Measurements from ENCODE around the gene PID1. TPM values are rescaled to one million over a fixed set of nuclear protein-coding genes. Genes with fewer than 3 reads are reported as not detected.

The PID1 gene
- total RNA-seq, 1 experiment from 2014 or later: 0.15 TPM

- Histone ChIP-seq H3K4me2 (ENCODE audit: low read length) (no peak overlapping the region), H2AFZ (ENCODE audit: low read depth, low read length, poor library complexity, severe bottlenecking) (no peak overlapping the region), H3K4me1 (ENCODE audit: control insufficient read depth in 1 of 2, insufficient read depth in 2 of 2, low read length in 2 of 2) (no peaks in the 10 kb centered on the region), H3K4me3 (replicated peaks in 1 of 2; ENCODE audit: low read depth in 1 of 2, low read length in 2 of 2) (no peak overlapping the region), H3K36me3 (ENCODE audit: control insufficient read depth in 1 of 2, insufficient read depth in 2 of 2, low read length in 2 of 2) (no peaks in the 10 kb centered on the region), H3K9me3 (ENCODE audit: control insufficient read depth in 1 of 2, insufficient read depth in 1 of 2, low read depth in 1 of 2, low read length in 2 of 2) (no peaks in the 10 kb centered on the region), H3K79me2 (ENCODE audit: insufficient read depth, low read length) (no peaks in the 10 kb centered on the region), H3K9ac (ENCODE audit: low read length) (no peak overlapping the region), H3K27me3 (ENCODE audit: insufficient read depth, low read length) (no peaks in the 10 kb centered on the region), H3K9me2 (ENCODE audit: insufficient read depth) (no peaks in the 10 kb centered on the region), H4K20me1 (ENCODE audit: insufficient read depth) (no peaks in the 10 kb centered on the region), H3K27ac (ENCODE audit: low read depth, low read length) (no peak overlapping the region)
- intact Hi-C loops (cut with micrococcal nuclease): no loop called here
- no TSS peak for BruUV-seq (replicated peaks)
- ChIA-PET POLR2A (no interaction called here), CTCF (no interaction called here), RAD21 (ENCODE audit: low non-redundant PET in 1 of 2, low total read pairs in 2 of 2, uncharacterized antibody in 2 of 2, unreplicated experiment in 2 of 2) (no interaction called here)
- DNase-seq (ENCODE audit: low read depth, low spot score) (no peak), ATAC-seq (no peak)
- no peak for TF ChIP-seq JUND (IDR thresholded peaks at IDR 0.05)
- TF ChIP-seq CEBPB (IDR thresholded peaks at IDR 0.05; ENCODE audit: low read depth): no peak
- no peak for TF ChIP-seq YY1 (IDR thresholded peaks at IDR 0.05; ENCODE audit: extremely low read depth, insufficient replicate concordance, low read depth, low read length)
- TF ChIP-seq EZH2 (IDR thresholded peaks at IDR 0.05): no peak
- TF ChIP-seq REST (IDR thresholded peaks at IDR 0.05; ENCODE audit: low read depth): no peak
- TF ChIP-seq, protein P1, sequence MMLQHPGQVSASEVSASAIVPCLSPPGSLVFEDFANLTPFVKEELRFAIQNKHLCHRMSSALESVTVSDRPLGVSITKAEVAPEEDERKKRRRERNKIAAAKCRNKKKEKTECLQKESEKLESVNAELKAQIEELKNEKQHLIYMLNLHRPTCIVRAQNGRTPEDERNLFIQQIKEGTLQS (IDR thresholded peaks at IDR 0.05): no peak
- no peak for TF ChIP-seq EZH2phosphoT487 (IDR thresholded peaks at IDR 0.05; ENCODE audit: borderline replicate concordance)
- TF ChIP-seq, protein P2, sequence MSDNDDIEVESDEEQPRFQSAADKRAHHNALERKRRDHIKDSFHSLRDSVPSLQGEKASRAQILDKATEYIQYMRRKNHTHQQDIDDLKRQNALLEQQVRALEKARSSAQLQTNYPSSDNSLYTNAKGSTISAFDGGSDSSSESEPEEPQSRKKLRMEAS (IDR thresholded peaks at IDR 0.05): no peak
- no peak for TF ChIP-seq EGR1 (IDR thresholded peaks at IDR 0.05; ENCODE audit: low read depth)
- TF ChIP-seq SP1 (IDR thresholded peaks at IDR 0.05; ENCODE audit: low read depth): no peak
- TF ChIP-seq CBX3 (IDR thresholded peaks at IDR 0.05; ENCODE audit: low read depth): no peak
- TF ChIP-seq ZBTB33 (IDR thresholded peaks at IDR 0.05; ENCODE audit: extremely low read depth, insufficient replicate concordance, low read length): no peak
- no peak for TF ChIP-seq POLR2A (IDR thresholded peaks at IDR 0.05; ENCODE audit: borderline replicate concordance, extremely low read depth, insufficient read depth, insufficient read length)
- TF ChIP-seq SRF (IDR thresholded peaks at IDR 0.05; ENCODE audit: low read depth): no peak
- no peak for TF ChIP-seq TCF7L2 (IDR thresholded peaks at IDR 0.05; ENCODE audit: borderline replicate concordance, extremely low read depth, insufficient read depth, insufficient read length)
- TF ChIP-seq ZFX (IDR thresholded peaks at IDR 0.05): no peak
- no peak for TF ChIP-seq POLR2AphosphoS5 (IDR thresholded peaks at IDR 0.05; ENCODE audit: low read depth, low read length)
Measured at GRCh38 chr2:229084447-229084846, 186.6 kb downstream of the PID1 start.

All from HCT116 (cell line).